Mononuclear cell (primary cell): ENCODE results near the gene BGN. TPM values are rescaled to one million over a fixed set of nuclear protein-coding genes. Genes with fewer than 3 reads are reported as not detected.

ENCODE experiments used
- H3K27me3 ChIP-seq: 2 replicates; pipeline ENCODE4 v1.6.0; 2011; ENCODE audit warnings: low read length, control low read depth; ENCODE audit not compliant: insufficient read depth
- H3K4me1 ChIP-seq: 2 replicates; pipeline ENCODE4 v1.5.1; 2011; ENCODE audit warnings: mild to moderate bottlenecking, low read length, control low read depth; ENCODE audit not compliant: insufficient read depth
- H3K4me3 ChIP-seq: 2 replicates; pipeline ENCODE4 v1.5.1; 2011; ENCODE audit warnings: mild to moderate bottlenecking, low read length, moderate library complexity
- H3K9me3 ChIP-seq: 2 replicates; pipeline ENCODE4 v1.5.1; 2011; ENCODE audit warnings: low read depth, mild to moderate bottlenecking, control low read depth, low read length
- total RNA-seq: library from RNA; depleted of rRNA; stranded (reverse); fragments of >200 nt; gene quantifications from one replicate; pipeline ENCODE4 v1.2.3, GENCODE V29; 2012

BGN gene
- total RNA-seq, 1 donor, result not detected

DNA sequence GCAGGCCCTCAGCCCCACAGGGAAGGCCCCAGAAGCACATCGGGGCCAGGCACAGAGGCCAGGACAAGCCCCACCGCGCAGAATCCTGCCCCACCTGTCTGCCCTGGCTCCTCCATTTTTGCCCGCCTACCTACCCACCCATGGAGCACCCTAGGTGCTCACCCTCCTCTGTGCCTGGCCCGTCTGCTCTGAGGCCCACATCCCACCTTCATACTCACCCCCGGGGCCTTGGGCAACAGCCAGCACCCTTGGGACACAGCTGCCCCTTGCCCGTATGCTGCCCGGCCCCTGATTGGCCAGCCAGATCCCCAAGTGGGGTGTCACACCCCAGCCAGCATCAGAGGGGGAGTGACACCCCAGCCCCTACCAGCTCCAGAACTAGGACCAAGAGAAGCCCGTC is 38.1 kb upstream of the BGN start:
- H3K9me3 ChIP-seq, result no peaks in the 10 kb centered on the region
- H3K27me3 ChIP-seq, result no peaks in the 10 kb centered on the region
- no peak overlapping the region for H3K4me3 ChIP-seq
- H3K4me1 ChIP-seq, result no peaks in the 10 kb centered on the region

DNA sequence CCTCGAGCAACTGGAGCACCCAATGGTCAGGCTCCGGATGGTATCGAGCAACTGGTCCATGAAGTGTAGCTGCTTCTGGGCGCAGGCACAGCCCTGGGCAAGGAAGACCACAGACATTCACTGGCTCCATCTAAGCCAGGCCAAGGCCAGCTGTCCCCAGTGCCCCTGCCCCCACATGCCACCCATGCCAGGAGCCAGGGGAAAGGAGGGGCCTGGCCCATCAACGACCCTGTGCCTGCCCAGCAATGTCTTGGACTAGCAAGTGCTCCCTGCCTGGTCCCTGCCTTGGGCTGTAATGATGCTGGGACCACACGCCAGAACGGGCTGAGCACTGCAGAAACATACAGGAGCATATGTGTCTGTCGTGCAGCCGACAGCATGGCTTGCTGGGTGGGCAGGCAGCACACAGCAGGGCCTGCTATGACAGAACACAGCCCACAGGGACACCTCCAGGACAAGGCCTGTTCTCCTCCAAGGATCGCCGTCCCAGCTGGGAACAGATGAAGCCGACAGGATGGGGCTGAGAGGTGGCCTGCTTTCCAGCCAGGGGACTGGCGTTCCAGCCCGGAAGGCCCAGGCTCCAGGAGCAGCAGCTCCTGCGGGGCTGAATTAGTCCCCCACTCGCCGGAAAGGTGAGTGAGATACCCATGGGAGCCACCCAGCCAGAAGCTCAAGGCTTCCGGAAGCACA is 37.5 kb upstream of the BGN start:
- Histone ChIP-seq H3K4me1 (no peaks in the 10 kb centered on the region), H3K27me3 (no peaks in the 10 kb centered on the region), H3K4me3 (no peak overlapping the region), H3K9me3 (no peaks in the 10 kb centered on the region)

DNA sequence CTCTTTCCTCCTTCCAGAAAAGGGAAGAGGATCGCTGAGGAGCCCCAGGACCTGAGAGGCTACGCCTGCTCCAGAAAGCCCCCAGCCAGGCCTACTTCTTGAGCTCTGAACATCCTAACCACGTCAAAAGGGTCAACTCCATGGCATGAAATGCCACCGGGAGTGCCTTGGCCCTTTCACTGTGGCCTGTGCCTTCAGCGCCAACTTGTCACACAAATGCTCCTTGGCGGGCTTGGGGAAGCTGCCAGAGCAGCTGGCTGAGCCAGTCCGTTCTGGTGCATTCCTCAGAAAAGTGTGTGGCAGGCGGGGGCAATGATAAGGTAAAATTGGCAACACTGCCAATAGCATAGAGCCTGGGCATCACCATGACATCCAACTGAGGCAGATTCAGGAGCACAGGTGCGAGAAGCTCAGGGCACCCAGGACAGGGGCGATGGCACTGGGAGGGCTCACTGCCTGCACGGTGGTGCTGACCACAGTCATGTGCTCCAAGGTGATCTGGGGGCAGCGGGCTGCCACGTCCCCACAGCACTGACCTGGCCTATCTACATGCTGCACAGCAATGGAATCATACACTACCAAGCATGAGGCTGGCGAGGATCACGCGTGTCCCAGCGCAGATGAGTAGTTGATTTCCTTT is 36.8 kb upstream of the BGN start:
- Histone ChIP-seq H3K4me1 (no peaks in the 10 kb centered on the region), H3K9me3 (no peaks in the 10 kb centered on the region), H3K27me3 (no peaks in the 10 kb centered on the region), H3K4me3 (no peak overlapping the region)

DNA sequence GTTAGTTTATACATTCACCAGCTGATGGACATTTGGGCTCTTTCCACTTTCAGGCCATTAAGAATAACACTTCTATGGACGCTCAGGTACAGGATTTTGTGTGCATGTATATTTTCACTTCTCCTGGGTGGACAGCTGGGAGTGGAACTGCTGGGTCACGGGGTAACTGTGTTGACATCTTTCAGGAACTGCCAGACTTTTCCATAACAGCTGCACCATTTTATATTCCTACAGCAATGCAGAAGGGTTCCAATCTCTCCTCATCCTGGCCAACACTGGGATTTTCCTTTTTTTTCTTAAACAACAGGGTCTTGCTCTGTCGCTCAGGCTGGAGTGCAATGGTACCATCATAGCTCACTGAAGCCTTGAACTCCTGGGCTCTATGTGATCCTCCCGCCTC is 36.3 kb upstream of the BGN start:
- H3K9me3 ChIP-seq, result no peaks in the 10 kb centered on the region
- no peak overlapping the region for H3K4me3 ChIP-seq
- H3K4me1 ChIP-seq, result no peaks in the 10 kb centered on the region
- H3K27me3 ChIP-seq, result no peaks in the 10 kb centered on the region

DNA sequence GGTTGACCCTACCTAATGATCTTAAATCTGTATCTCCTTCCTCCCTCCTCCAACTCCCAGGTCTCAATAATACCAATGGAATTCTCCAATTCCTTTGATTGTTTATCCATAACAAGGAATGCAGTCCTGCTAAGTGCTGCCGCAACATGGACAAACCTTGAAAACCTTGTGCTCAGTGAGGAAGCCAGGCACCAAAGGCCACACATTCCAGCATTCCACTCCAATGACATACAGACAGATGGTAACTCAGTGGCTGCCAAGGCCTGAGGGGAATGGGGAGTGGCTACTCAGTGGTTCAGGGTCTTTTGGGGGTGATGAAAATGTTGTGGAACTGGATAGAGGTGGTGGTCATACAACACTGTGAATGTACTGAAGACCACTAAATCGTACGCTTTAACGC is 34.8 kb upstream of the BGN start:
- no peaks in the 10 kb centered on the region for H3K4me1 ChIP-seq
- H3K9me3 ChIP-seq, result no peaks in the 10 kb centered on the region
- H3K4me3 ChIP-seq, result no peak overlapping the region
- no peaks in the 10 kb centered on the region for H3K27me3 ChIP-seq

DNA sequence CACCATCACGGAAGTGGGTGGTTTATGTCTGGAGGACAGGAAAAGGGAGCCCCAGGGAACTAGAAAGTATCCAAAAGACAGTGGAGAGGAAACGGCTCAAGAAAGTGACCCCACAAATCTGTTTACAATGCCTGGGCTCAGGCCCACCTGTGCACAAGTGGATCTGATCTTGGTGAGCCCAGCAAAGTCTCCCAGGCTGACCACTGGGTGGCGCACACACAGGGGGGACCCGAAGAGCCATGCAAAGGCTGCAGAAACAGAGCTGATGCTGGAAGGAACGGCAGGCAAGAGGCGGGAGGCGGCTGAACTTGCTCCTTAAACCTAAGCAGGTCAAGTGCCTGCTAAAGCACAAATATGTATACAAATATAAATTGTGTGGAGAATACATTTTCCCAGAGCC is 34.0 kb upstream of the BGN start:
- Histone ChIP-seq H3K4me3 (no peak overlapping the region), H3K27me3 (no peaks in the 10 kb centered on the region), H3K9me3 (no peaks in the 10 kb centered on the region), H3K4me1 (no peaks in the 10 kb centered on the region)

DNA sequence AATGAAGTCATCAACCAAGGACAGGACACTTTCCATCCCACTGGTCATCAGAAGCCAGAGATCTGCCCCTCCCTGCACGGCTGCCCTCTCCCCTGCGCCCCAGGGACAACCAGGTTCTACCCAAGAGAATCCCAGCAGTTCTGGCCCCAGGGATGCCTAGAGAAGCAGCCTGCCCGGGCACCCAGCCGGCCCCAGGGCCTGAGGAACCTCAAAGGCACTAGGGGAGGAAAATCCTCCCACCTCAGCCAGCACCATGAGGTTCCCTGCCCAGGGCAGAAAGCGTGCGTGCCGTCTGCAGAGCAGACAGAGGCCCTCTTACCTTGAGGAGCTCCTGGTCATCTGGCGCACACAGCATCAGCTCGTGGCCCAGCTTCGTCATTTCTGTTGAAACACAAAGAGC is 32.5 kb upstream of the BGN start:
- no peaks in the 10 kb centered on the region for H3K4me1 ChIP-seq
- H3K4me3 ChIP-seq, result no peak overlapping the region
- H3K9me3 ChIP-seq, result no peaks in the 10 kb centered on the region
- H3K27me3 ChIP-seq, result no peaks in the 10 kb centered on the region

DNA sequence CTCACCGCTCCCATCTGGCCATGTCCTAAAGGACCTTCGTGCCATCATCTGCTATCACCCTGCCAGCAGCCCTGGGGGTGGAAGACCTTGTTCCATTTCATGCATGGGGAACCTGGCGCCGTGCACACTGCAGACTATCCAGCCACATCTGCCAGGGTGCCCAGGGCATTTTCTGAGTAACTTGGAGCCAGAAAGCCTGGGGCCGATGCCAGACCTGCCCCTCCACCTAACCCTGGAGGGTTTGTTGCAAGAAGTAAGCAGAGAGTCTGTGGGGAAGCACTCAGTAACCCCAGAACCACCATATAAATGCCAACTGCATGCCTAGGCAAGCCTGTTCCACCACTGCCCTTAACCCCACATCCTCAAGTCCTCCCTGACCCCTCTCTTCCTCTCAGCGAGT is 31.7 kb upstream of the BGN start:
- Histone ChIP-seq H3K27me3 (no peaks in the 10 kb centered on the region), H3K4me1 (no peaks in the 10 kb centered on the region), H3K9me3 (no peaks in the 10 kb centered on the region), H3K4me3 (no peak overlapping the region)

DNA sequence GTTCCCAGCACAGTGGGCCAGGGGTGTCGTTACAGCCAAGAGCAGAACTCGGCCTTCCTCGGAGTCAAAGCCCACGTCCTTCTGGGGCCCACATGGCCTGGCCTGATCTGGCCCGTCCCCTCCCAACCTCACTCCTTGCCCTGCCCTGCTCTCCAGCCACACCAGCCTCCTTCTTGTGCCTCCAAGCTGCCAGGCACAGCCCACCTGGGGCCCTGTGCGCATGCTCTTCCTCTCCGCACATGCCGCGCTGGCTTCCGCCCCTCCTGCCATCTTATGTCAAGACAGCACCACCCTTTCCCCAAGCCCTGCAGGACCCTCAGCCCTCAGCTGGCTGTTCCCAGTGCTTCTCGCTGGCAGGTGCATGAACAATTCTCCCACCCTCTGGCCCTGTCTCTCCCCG is 31.2 kb upstream of the BGN start:
- Histone ChIP-seq H3K9me3 (no peaks in the 10 kb centered on the region), H3K4me1 (no peaks in the 10 kb centered on the region), H3K4me3 (no peak overlapping the region), H3K27me3 (no peaks in the 10 kb centered on the region)

DNA sequence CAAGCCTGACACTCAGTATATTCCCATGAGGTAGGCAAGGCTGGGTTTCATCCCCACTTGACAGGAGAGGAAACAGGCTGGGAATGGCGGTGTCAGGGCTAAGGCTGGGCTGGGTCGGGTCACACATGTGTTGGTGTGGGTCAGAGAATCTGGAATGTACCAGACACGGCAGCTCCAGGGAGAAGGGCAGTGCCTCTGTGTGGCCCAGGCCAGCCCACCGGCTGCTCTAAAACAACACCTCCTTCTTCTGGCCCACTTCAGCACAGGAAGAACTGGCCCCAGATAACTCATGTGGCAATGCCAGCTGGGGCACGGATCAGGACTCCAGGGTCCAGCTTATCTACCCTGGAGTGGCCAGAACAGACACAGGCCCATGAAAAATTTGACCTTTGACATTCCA is 30.7 kb upstream of the BGN start:
- no peaks in the 10 kb centered on the region for H3K9me3 ChIP-seq
- no peak overlapping the region for H3K4me3 ChIP-seq
- H3K27me3 ChIP-seq, result no peaks in the 10 kb centered on the region
- H3K4me1 ChIP-seq, result peaks cover 1% of the 10 kb centered on the region

DNA sequence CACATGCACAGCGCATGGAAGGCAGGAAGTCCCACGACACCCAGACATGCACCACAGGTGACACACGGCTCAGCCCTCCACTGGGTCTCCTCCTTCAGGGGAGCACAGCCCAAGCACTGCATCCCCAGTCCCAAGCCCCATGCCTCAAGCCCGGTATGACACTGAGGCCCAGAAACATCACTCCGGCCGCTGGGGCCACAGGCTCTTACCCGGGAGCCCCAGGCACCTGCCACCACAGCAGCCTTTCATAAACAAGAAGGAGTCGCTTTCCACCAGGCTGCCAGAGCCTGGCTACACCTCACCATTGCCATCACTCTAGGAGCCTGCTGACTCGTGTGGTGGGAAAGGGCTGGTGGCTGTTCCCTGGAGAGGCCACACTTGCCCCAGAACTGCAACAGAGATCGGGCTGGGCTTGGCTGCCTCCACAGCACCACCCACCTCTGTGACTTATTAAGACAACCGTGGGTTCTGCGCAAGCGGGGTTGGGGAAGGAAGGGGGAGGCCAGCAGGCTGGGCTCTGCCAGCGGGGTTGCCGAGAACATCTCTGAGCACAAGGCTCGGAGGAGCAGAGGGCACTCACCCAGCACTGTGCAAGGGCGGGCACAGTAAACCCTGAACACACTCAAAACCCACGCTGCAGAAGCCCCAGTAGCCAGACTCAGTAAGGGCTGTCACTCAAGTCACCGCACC is 28.9 kb upstream of the BGN start:
- Histone ChIP-seq H3K27me3 (no peaks in the 10 kb centered on the region), H3K4me3 (no peak overlapping the region), H3K4me1 (peaks cover 10% of the 10 kb centered on the region), H3K9me3 (no peaks in the 10 kb centered on the region)

DNA sequence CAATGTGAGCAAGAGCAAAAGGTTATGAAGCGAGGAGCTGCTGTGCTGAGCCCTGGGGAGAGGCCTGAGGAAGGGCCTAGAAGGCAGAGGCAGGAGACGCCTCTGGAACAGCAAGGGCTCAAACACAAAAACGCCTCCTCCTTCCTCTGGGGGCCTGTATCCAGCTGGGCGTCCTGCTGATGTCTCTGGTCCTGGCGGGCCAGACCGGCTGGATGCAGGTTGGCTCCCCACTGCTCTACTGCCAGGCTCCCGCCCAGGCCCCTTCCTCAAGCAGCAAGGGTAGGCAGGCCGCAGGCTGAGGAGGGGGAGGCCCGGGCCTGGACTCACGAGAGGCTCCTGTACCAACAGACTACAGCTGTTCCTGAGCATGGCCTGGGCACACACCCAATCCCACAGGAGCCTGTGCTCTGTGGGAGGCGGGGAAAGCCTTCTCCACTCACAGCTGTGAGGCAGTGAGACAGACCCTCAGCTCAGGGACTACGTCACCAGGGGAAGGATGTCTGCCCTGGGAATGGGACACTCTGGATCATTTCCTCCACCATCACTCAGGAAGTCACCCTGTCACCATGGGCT is 26.7 kb upstream of the BGN start:
- Histone ChIP-seq H3K4me3 (no peak overlapping the region), H3K27me3 (no peaks in the 10 kb centered on the region), H3K4me1 (peaks cover 10% of the 10 kb centered on the region), H3K9me3 (no peaks in the 10 kb centered on the region)

DNA sequence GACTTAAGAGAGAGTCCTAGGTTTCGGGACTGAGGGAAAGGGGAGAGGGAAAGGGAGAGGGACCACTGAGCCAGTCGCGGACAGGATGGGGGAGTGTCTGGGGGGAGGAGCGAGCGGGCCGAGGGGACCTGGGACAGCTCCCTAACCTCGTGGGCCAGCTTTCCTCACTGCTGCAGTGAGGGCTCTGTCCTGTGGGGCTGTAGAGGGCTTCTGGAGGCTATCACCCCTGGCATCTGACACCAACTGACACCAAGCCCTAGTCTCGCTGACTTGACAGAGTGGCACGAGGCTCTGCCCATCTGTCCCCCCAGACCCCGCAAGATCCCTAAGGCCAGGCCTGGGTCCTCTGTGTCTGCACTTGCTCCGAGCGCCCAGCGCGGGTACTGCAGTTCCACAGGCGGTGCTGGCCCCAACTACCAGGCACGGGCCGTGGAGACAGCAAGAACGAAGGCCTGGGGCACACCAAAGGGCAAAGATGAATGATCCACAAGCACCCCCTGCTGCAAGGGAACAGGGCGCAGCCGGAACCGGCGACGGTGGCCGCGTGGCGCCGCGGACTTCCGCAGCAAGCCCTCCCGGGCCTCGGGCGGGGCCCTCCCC is 24.9 kb upstream of the BGN start:
- Histone ChIP-seq H3K9me3 (no peaks in the 10 kb centered on the region), H3K4me3 (peak overlapping the region; percentile 60), H3K27me3 (no peaks in the 10 kb centered on the region), H3K4me1 (peaks cover 14% of the 10 kb centered on the region)

DNA sequence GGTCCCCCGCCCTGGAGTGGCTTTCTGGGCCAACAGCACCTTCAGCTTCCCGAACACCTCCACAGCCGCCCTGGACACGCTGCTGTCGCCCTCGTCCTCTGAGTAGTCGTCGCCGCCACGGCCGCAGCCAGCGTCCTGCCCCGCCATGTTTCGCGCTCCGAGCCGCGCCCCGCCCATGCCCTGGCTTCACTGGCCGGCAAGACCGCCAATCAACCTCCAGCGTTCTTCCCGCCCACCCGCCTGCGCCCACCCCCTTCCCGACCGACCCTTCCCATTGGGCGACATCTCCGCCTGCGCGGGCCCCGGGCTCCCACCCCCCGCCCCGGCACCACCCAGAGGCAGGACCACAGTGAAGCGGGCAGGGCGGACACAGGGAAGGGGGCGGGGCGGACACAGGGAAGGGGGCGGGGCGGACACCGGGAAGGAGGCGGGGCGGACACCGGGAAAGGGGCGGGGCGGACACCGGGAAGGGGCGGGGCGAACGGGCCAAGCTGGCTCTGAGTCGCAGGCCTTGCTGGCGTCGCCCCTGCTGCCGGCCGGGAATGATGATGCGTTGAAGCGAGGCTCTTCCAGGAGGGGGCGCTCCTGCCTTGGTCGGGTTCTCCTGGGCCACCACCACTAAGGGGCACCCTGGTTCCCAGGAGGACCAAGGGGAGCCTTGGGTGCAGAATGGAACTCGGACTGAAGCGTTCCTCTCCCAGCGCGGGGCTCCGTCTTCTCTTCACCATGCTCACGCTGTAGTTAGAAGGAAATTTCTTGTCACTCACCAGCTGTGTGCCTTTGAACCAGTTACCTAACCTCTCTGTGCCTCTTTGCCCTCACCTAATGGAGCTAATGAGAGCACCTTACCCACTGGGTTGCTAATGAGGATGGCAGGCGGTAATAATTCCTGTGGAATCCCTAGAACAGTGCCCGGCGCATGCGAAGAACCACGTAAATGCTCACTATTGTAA is 24.1 kb upstream of the BGN start, which contains the start of gene HAUS7:
HAUS7 (minus strand) TSS at position 166 of the 953 bp plus-strand sequence; CDS start at position 147, 19 bp downstream.
- peak within 1 kb of the TSS; percentile 60 for H3K4me3 ChIP-seq
- peaks cover 14% of the 10 kb centered on the region for H3K4me1 ChIP-seq
- H3K9me3 ChIP-seq, result no peaks in the 10 kb centered on the region
- H3K27me3 ChIP-seq, result no peaks in the 10 kb centered on the region
